ENCODE measurements around the gene DIAPH2.

The DIAPH2 gene

DNA sequence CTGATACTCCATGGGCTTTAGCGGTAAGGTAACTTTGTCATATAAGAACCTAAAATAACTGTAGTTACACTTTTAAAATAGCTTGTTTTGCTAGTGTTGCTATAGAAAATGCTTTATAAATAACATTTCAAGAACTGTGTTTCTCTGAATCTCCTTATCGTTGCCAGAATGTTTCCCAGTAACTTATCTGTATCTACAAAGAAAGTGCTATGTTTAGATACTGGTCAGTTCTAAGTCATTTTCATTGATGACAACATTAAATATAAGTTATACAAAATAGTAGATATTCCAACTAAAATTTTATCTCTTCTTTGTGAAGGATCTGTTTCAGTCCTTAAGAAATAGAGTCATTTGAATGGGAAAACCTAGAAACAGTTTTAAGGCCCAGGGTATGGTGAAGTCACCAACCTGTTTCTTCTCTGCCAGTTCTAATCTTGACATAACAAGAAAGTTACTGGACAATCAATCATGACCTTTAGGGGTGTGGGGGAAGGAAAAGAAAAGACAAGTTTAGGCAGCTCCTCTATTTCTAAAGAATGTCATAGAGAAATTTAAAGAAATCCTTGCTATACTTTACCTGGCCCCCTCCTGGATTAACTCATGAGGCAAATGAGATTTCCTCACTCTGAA, 625.0 kb downstream of the DIAPH2 start:
- DNase-seq (ENCODE audit: low spot score) = no peak

GRCh38 chrX:97310373-97310772, 625.7 kb downstream of the DIAPH2 start:
- DNase-seq (ENCODE audit: low spot score) = no peak

GRCh38 chrX:97311066-97311778, 626.6 kb downstream of the DIAPH2 start:
- DNase-seq (ENCODE audit: low spot score) = no peak

GRCh38 chrX:97314345-97314744, 629.7 kb downstream of the DIAPH2 start:
- no peak for DNase-seq (ENCODE audit: low spot score)

- DNase-seq (ENCODE audit: low spot score) = no peak
These were observed 631.3 kb downstream of the DIAPH2 start for GRCh38 chrX:97315939-97316338.

DNA sequence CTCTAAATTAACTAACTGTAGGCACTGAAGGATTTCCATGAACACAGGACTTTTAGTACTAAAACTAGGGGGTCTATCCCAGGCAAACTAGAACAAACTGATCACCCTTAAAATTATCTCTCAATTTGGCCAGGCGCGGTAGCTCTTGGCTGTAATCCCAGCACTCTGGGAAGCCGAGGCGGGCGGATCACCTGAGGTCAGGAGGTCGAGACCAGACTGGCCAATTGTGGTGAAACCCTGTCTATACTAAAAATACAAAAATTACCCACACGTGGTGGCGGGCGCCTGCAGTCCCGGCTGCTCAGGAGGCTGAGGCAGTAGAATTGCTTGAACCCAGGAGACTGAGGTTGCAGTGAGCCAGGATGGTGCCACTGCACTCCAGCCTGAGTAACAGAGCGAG, 635.7 kb downstream of the DIAPH2 start:
- DNase-seq (ENCODE audit: low spot score) = no peak

GRCh38 chrX:97322401-97322800, 637.8 kb downstream of the DIAPH2 start:
- no peak for DNase-seq (ENCODE audit: low spot score)

DNA sequence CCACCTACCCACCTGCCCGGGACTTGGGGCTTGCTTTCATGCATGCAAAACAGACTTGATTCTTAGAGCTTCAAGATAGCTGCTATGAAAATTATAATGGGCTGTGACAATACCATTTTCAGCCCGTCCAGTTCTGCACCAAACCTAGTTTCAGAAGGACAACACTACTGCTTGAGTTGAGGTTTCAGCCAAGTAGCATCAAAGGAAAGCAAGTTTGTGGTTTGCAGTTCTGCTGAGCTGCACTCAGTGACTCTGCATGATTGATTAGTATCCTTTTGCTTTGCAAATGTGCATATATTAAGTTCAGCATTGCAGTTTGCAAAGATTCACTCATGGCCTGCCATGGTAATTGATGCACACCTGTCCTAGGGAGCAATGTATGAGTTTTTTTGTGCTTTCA, 641.8 kb downstream of the DIAPH2 start:
- DNase-seq (ENCODE audit: low spot score) = no peak

DNA sequence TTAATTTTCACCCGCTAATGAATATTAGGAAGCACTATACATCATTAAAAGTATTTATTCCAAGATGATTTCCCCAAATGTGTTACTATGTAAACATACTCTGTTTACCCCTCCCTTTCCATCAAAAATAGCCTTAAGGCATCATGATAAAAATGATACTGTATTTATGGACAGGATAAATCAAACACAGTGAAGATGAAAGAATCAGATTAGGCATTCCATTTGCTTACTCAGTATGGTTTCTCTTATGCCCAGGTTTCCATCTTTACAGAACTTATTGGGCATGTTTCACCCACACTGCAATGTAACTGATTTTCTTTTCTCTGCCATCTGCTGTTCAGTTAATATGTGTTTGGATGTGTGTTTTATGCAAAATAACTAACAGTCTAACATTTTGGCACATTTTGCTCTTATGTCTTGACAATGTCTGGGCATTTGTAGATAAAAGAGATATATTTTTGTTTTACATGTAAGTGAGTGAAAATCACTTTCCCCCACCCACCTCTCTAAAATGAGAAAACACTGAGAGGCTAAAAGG, 644.3 kb downstream of the DIAPH2 start:
- DNase-seq (ENCODE audit: low spot score) = no peak

DNA sequence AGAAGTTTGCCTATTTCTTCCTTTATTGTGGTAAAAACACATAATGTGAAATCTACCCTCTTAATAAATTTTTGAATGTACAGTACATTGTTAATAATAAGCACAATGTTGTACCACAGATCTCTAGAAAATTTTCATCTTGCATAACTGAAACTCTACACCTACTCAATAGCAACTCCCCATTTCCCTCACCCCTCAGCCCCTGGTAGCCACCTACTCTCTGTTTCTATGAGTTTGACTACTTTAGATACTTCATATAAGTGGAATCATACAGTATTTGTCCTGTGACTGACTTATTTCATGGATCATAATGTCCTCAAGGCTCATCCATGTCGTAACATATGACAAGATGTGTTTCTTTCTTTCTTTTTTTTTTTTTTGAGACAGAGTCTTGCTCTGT, 645.5 kb downstream of the DIAPH2 start:
- no peak for DNase-seq (ENCODE audit: low spot score)

GRCh38 chrX:97332963-97333362, 648.3 kb downstream of the DIAPH2 start:
- DNase-seq (ENCODE audit: low spot score) = no peak

DNA sequence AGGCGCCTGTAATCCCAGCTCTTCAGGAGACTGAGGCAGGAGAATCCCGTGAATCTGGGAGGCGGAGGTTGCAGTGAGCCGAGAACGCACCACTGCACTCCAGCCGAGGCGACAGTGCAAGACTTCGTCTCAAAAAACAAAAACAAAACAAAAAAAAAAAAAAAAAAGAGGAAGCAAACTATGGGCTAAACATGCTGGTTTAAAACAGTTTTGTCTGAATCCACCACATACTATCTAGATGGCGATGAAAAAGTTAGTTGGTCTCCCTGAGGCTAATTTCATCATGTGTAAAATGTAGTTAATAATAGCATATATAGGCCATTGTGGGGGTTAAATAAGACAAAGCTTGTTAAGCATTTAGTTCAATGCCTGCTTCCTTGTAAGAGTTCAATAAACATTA, 650.2 kb downstream of the DIAPH2 start:
- DNase-seq (ENCODE audit: low spot score) = no peak

DNA sequence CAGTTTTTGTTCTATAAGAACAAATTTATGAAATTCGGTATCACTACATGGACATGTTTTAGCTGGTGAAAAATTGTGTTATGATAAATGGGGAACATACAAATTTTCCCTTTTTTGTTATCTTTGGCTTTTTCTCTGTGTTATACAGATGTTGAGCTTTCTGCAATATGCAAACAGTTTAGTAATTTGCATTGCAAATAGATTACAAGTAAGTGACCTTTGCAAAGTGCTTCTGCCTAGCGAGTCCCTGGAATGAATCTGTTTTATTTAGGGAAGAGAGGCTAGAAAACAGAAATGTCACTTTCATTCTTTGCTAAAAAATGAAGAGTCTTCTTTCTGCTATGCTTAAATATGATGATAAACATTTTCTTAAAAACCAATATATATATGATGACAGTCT, 660.1 kb downstream of the DIAPH2 start:
- DNase-seq (ENCODE audit: low spot score) = no peak

- DNase-seq (ENCODE audit: low spot score) = no peak
These were observed 674.3 kb downstream of the DIAPH2 start for GRCh38 chrX:97358941-97359340.

- DNase-seq (ENCODE audit: low spot score) = no peak
These were observed 679.2 kb downstream of the DIAPH2 start for GRCh38 chrX:97363843-97364242.

- DNase-seq (ENCODE audit: low spot score) = no peak
These were observed 681.6 kb downstream of the DIAPH2 start for GRCh38 chrX:97366237-97366636.

GRCh38 chrX:97367125-97367524, 682.5 kb downstream of the DIAPH2 start:
- DNase-seq (ENCODE audit: low spot score) = no peak

DNA sequence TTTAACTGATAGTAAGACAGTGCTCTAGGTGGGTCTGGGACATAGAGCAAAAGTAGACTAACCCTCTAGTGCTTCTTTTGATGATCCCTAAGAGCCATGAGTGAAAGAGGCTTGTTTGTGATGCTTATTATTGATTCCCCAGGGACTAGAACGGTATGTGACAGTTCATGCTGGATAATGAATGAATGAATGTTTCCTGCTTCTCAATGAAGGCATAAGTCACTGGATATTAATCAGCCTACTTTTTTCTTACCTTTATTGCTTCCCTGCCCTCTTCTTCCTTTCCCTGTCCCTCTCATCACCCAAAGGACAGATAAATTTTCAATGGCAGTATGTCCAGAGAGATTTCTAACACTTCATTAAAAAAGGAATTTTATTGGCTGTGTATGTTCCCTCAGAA, 685.3 kb downstream of the DIAPH2 start:
- no peak for DNase-seq (ENCODE audit: low spot score)

- DNase-seq (ENCODE audit: low spot score) = no peak
These were observed 687.5 kb downstream of the DIAPH2 start for GRCh38 chrX:97372001-97372766.

DNA sequence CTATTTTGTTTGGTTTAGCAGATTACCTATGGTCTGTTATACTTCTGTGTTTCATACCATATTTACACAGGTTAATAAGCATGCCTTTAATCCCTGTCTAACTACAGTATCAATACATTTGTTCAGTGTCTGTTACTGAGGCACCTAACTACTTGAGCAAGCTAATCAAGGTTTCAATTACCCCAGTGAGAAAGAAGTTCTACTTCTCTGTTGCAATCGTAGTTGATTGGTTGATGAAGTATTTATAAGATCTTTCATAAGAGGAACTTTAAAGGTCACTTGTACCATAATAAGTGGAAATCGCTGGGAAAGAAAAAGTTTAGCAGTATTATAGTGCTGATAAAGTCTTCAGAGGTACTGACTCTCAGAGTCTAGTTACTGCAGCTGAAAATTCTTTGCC, 689.6 kb downstream of the DIAPH2 start:
- no peak for DNase-seq (ENCODE audit: low spot score)

GRCh38 chrX:97380200-97380599, 695.6 kb downstream of the DIAPH2 start:
- no peak for DNase-seq (ENCODE audit: low spot score)

- no peak for DNase-seq (ENCODE audit: low spot score)
These were observed 700.0 kb downstream of the DIAPH2 start for GRCh38 chrX:97384685-97385084.

DNA sequence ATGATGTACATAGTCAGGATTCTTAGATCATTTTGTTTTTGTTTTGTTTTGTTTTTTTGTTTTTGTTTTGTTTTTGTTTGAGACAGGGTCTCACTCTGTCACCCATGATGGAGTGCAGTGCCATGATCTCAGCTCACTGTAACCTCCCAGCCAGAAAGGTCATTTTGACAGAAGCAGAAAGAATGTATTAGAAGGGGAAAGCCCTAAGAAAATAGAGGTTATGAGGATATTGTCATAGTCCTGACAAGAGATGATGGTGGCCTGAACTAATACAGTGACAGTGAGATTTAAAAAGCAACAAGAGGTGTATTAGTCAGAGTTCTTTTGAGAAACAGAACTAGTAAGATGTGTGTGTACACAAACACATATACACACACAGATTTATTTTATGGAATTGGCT, 702.4 kb downstream of the DIAPH2 start:
- no peak for DNase-seq (ENCODE audit: low spot score)
